A673 (cell line): ENCODE data around the gene LAMA2. TPM values are rescaled to one million over a fixed set of nuclear protein-coding genes. Genes with fewer than 3 reads are reported as not detected.

Experiments
- BruUV-seq: library from RNA; stranded (reverse); fragments of 400-500 nt; replicated peaks from 2 replicates; lab custom pipeline; 2021; lab: Mats Ljungman, UMichigan
- CTCF ChIA-PET: fragments of 300-600 bp; sonication (Branson Sonifier 250); formaldehyde crosslinking; loops from one replicate; lab custom pipeline; 2022; ENCODE audit warnings: antibody characterized with exemption; lab: Charles Lee
- POLR2A ChIA-PET: fragments of 300-600 bp; sonication (Branson Sonifier 250); formaldehyde crosslinking; loops from one replicate; lab custom pipeline; 2022; ENCODE audit warnings: antibody characterized with exemption; ENCODE audit not compliant: low non-redundant PET; lab: Charles Lee
- DNase-seq: peaks from one replicate; pipeline ENCODE4 v3.0.0-alpha.2; 2015; ENCODE audit warnings: low spot score
- H3K27ac ChIP-seq: fragments of 200-600 bp; sonication (generic); 2 replicates; pipeline ENCODE4 v1.5.1; 2016; ENCODE audit warnings: mixed run types, low read depth, mild to moderate bottlenecking, mixed read lengths, antibody characterized with exemption, low read length; ENCODE audit not compliant: poor library complexity, severe bottlenecking
- H3K27me3 ChIP-seq: fragments of 200-600 bp; sonication (generic); replicated peaks from 2 replicates; pipeline ENCODE4 v1.6.1; 2017; ENCODE audit warnings: mixed run types, low read depth, mild to moderate bottlenecking, mixed read lengths, antibody characterized with exemption, low read length; ENCODE audit not compliant: insufficient read depth, poor library complexity
- H3K36me3 ChIP-seq: fragments of 200-600 bp; sonication (generic); 2 replicates; pipeline ENCODE4 v1.6.1; 2016; ENCODE audit warnings: mixed run types, mild to moderate bottlenecking, mixed read lengths, antibody characterized with exemption, low read length; ENCODE audit not compliant: insufficient read depth, poor library complexity, severe bottlenecking
- H3K4me1 ChIP-seq: fragments of 200-600 bp; sonication (generic); 2 replicates; pipeline ENCODE4 v1.6.1; 2017; ENCODE audit warnings: mixed run types, mild to moderate bottlenecking, mixed read lengths, antibody characterized with exemption, low read length; ENCODE audit not compliant: insufficient read depth, poor library complexity, severe bottlenecking
- H3K4me3 ChIP-seq: fragments of 200-600 bp; sonication (generic); 2 replicates; pipeline ENCODE4 v1.5.1; 2016; ENCODE audit warnings: low read depth, mixed run types, mild to moderate bottlenecking, mixed read lengths, low read length; ENCODE audit not compliant: poor library complexity, severe bottlenecking
- H3K9me3 ChIP-seq: fragments of 200-600 bp; sonication (generic); 2 replicates; pipeline ENCODE4 v1.6.1; 2016; ENCODE audit warnings: mixed run types, low read depth, mild to moderate bottlenecking, mixed read lengths, antibody characterized with exemption, low read length; ENCODE audit not compliant: poor library complexity, severe bottlenecking
- EZH2 ChIP-seq: fragments of 200-600 bp; sonication (generic); IDR thresholded peaks from 2 replicates; pipeline ENCODE4 v1.6.1; 2017; ENCODE audit warnings: borderline replicate concordance, low read depth, mild to moderate bottlenecking, mixed read lengths, antibody characterized with exemption, low read length; ENCODE audit not compliant: poor library complexity, severe bottlenecking
- intact Hi-C: fragments of 100-400 bp; cut with micrococcal nuclease; formaldehyde crosslinking; loops from one replicate; pipeline ENCODE4 v1.10.0; 2022; ENCODE audit not compliant: unreplicated experiment
- total RNA-seq: library from RNA; stranded (reverse); gene quantifications from 2 replicates; pipeline ENCODE4 v1.2.3, GENCODE V29; 2021
- TF ChIP-seq, protein P1 (sequence below): fragments of 300-800, 200-600 bp; sonication (generic); conservative IDR thresholded peaks from 2 replicates; pipeline ENCODE4 v1.5.1; 2017; ENCODE audit warnings: low read depth, mild to moderate bottlenecking, antibody characterized with exemption, low read length, moderate library complexity, mixed read lengths

LAMA2 gene
- total RNA-seq, 1 experiment from 2014 or later, result 2.2 TPM

DNA sequence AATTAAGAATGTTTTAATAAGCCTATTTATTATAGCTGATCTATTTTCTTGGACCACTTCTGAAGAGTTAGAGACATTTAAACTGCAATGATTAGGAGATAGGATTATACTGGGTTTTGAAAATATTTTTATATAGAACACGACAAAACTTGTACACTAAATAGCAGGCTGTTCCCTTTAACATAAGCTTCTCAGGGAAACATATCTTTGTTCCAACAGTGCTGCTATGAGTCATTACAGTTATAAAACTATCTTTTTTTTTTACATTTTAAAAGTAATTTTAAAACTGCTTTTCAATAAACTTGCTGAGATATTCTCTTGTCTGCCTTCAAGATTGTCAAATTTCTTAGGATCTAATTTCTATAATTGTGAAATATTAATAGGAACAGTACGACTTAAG is 438.0 kb downstream of the LAMA2 start:
- no peaks in the 10 kb centered on the region for H3K27me3 ChIP-seq
- intact Hi-C loops, result no loop called here
- H3K4me3 ChIP-seq, result no peak overlapping the region
- no peak overlapping the region for H3K27ac ChIP-seq
- no peak for TF ChIP-seq EZH2
- TF ChIP-seq, protein P1, sequence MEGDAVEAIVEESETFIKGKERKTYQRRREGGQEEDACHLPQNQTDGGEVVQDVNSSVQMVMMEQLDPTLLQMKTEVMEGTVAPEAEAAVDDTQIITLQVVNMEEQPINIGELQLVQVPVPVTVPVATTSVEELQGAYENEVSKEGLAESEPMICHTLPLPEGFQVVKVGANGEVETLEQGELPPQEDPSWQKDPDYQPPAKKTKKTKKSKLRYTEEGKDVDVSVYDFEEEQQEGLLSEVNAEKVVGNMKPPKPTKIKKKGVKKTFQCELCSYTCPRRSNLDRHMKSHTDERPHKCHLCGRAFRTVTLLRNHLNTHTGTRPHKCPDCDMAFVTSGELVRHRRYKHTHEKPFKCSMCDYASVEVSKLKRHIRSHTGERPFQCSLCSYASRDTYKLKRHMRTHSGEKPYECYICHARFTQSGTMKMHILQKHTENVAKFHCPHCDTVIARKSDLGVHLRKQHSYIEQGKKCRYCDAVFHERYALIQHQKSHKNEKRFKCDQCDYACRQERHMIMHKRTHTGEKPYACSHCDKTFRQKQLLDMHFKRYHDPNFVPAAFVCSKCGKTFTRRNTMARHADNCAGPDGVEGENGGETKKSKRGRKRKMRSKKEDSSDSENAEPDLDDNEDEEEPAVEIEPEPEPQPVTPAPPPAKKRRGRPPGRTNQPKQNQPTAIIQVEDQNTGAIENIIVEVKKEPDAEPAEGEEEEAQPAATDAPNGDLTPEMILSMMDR, result no peak
- no TSS peak for BruUV-seq
- DNase-seq, result no peak
- POLR2A ChIA-PET, result interaction anchor here (0.5 kb wide), 1 partner anchor 822 kb away, joined by 5 read pairs; no protein-coding TSS in a partner anchor
- no peaks in the 10 kb centered on the region for H3K9me3 ChIP-seq
- H3K4me1 ChIP-seq, result peaks cover 15% of the 10 kb centered on the region
- CTCF ChIA-PET, result no interaction called here
- no peaks in the 10 kb centered on the region for H3K36me3 ChIP-seq

DNA sequence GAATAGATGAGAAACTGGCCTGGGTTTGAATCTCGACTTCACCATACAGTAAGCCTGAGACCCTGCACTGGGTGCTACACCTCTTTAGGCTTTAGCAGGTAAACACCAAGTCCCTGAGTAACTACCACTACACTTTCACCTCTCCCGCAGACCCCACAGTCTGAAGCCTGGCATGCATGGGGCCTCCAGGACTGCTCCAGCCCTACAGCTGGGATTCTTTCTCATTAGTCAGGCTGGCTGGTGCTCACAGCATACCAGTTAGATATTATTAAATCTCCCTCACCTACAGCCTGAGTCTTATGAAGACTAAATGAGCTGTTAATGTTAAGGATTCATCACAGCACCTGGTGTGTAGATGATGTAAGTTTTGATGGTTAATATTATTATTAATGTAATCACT is 438.4 kb downstream of the LAMA2 start:
- ChIA-PET POLR2A (no interaction called here), CTCF (no interaction called here)
- no peak for DNase-seq
- TF ChIP-seq, protein P1, result no peak
- TF ChIP-seq EZH2, result no peak
- Histone ChIP-seq H3K27ac (no peak overlapping the region), H3K4me3 (no peak overlapping the region), H3K4me1 (peaks cover 15% of the 10 kb centered on the region), H3K27me3 (no peaks in the 10 kb centered on the region), H3K36me3 (no peaks in the 10 kb centered on the region), H3K9me3 (no peaks in the 10 kb centered on the region)
- BruUV-seq, result no TSS peak
- intact Hi-C loops, result no loop called here

DNA sequence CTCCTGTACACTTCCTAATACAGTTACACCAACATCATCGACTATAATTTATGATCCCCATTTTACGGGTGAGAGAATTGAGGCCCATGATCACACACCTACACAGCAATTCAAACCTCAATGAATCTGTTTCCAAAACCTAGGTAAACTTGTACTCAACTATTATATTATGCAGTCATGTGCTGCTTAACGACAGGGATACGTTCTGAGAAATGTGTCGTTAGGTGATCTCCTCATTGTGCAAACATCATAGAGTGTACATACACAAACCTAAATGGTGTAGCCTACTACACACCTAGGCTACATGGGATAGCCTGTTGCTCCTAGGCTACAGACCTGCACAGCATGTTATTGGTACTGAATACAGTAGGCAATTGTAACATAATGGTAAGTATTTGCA is 441.4 kb downstream of the LAMA2 start:
- BruUV-seq, result no TSS peak
- Histone ChIP-seq H3K36me3 (no peaks in the 10 kb centered on the region), H3K9me3 (no peaks in the 10 kb centered on the region), H3K4me3 (no peak overlapping the region), H3K27ac (no peak overlapping the region), H3K4me1 (no peaks in the 10 kb centered on the region), H3K27me3 (no peaks in the 10 kb centered on the region)
- TF ChIP-seq, protein P1, result no peak
- no peak for TF ChIP-seq EZH2
- no peak for DNase-seq
- CTCF ChIA-PET, result no interaction called here
- POLR2A ChIA-PET, result no interaction called here
- intact Hi-C loops, result no loop called here
